ENCODE data around the gene CACNA2D4.

DNA sequence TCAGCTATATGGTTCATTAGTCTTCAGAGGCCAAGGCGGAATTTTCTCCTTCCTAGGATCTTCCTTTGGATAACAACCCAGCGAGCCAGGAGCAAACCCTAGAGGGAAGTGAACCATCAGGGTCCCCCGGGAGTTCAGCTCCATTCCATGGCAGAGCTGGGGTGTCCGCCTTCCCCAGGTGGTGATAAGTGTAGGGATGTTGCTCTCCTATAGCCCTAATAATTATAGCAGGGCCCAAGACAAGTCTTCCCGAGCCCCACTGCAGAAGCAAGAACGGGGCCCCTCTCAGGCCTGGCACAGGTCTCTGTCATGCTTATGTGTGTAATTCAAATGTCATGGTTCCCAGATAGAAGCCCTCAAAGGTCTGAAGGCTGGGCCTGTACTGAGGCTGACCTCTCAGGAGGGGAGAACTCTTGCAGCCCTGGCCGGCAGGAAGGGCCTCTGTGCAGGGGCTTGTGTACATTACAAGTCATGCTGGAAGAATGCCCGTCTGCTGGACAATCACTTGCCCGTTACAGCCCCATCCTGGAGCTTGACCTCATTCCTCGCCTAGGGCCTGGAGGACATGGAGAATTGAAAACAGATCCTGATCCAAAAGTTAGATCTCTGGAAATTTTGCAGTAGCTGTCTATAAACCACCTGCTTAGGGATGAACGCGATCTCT, 80.8 kb downstream of the CACNA2D4 start:
- TF ChIP-seq POLR2A (IDR thresholded peaks at IDR 0.05; ENCODE audit: low read depth, low read length) (no peak), CTCF (IDR thresholded peaks at IDR 0.05; ENCODE audit: extremely low read depth in 1 of 2, insufficient read depth in 1 of 2, low read depth in 1 of 2, low read length in 2 of 2) (no peak), POLR2AphosphoS5 (IDR thresholded peaks at IDR 0.05; ENCODE audit: insufficient read depth, low read depth, low read length) (no peak), EZH2 (IDR thresholded peaks at IDR 0.05; ENCODE audit: borderline replicate concordance, low read depth, low read length, severe bottlenecking) (no peak), JUN (IDR thresholded peaks at IDR 0.05; ENCODE audit: borderline replicate concordance, insufficient read depth, insufficient read length, low read depth) (no peak), MYC (IDR thresholded peaks at IDR 0.05; ENCODE audit: low read depth, low read length) (no peak), GATA2 (IDR thresholded peaks at IDR 0.05; ENCODE audit: insufficient read depth, insufficient read length, low read depth, low read length) (no peak), FOS (IDR thresholded peaks at IDR 0.05; ENCODE audit: borderline replicate concordance, insufficient read depth, low read length) (no peak)
- TF ChIP-seq, protein P1, sequence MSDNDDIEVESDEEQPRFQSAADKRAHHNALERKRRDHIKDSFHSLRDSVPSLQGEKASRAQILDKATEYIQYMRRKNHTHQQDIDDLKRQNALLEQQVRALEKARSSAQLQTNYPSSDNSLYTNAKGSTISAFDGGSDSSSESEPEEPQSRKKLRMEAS (IDR thresholded peaks at IDR 0.05; ENCODE audit: insufficient read depth, insufficient read length), result no peak

Measured in endothelial cell of umbilical vein (primary cell).